Fibroblast of lung (primary cell): ENCODE data around the gene VWF. TPM values are rescaled to one million over a fixed set of nuclear protein-coding genes. Genes with fewer than 3 reads are reported as not detected.

ENCODE experiments used
- DNase-seq, 2 donors: peaks; one replicate each; pipeline versions ENCODE4 v3.0.0 to v3.0.0-alpha.2; 2010; ENCODE audit warnings: low read depth in 2 of 2
- H2AFZ ChIP-seq: 2 replicates; pipeline ENCODE4 v1.5.1; 2012; ENCODE audit warnings: low read length, control low read depth, inconsistent platforms
- H3K27ac ChIP-seq: 2 replicates; pipeline ENCODE4 v1.5.1; 2011; ENCODE audit warnings: low read length, control low read depth; ENCODE audit not compliant: insufficient read depth
- H3K27me3 ChIP-seq: 2 replicates; pipeline ENCODE4 v1.5.1; 2011; ENCODE audit warnings: mild to moderate bottlenecking, low read length; ENCODE audit not compliant: control insufficient read depth, insufficient read depth
- H3K36me3 ChIP-seq: 2 replicates; pipeline ENCODE4 v1.5.1; 2011; ENCODE audit warnings: low read length; ENCODE audit not compliant: control insufficient read depth, insufficient read depth
- H3K4me1 ChIP-seq: 2 replicates; pipeline ENCODE4 v1.5.1; 2011; ENCODE audit warnings: low read length; ENCODE audit not compliant: control insufficient read depth, insufficient read depth; ENCODE audit errors: extremely low read depth
- H3K4me2 ChIP-seq: 2 replicates; pipeline ENCODE4 v1.5.1; 2011; ENCODE audit warnings: low read length, control low read depth; ENCODE audit not compliant: insufficient read depth; ENCODE audit errors: extremely low read depth
- H3K4me3 ChIP-seq, 4 experiments: fragments of 200-600 bp in 1 of 4; sonication (generic) in 1 of 4; replicated peaks in 1 of 4; 2 replicates each; pipeline ENCODE4 v1.5.1; 2011 to 2016; ENCODE audit warnings: low read length in 4 of 4, low read depth in 3 of 4, mild to moderate bottlenecking in 3 of 4, control low read depth in 2 of 4, inconsistent platforms in 1 of 4, mixed read lengths in 1 of 4; ENCODE audit not compliant: insufficient read depth in 1 of 4; ENCODE audit errors: control extremely low read depth in 1 of 4
- H3K79me2 ChIP-seq: 2 replicates; pipeline ENCODE4 v1.5.1; 2012; ENCODE audit warnings: mild to moderate bottlenecking, low read length, inconsistent platforms; ENCODE audit not compliant: control insufficient read depth, insufficient read depth
- H3K9ac ChIP-seq: 2 replicates; pipeline ENCODE4 v1.5.1; 2011; ENCODE audit warnings: mild to moderate bottlenecking, low read length, control low read depth; ENCODE audit not compliant: insufficient read depth
- H3K9me3 ChIP-seq: 2 replicates; pipeline ENCODE4 v1.5.1; 2012; ENCODE audit warnings: low read depth, low read length; ENCODE audit not compliant: control insufficient read depth, insufficient read depth
- H4K20me1 ChIP-seq: 2 replicates; pipeline ENCODE4 v1.5.1; 2011; ENCODE audit warnings: low read length; ENCODE audit not compliant: control insufficient read depth, insufficient read depth; ENCODE audit errors: extremely low read depth
- EZH2 ChIP-seq: IDR thresholded peaks from 2 replicates; pipeline ENCODE4 v1.5.1; 2012; ENCODE audit warnings: low read length, control low read depth, mild to moderate bottlenecking; ENCODE audit errors: missing control alignments
- polyA plus RNA-seq, 2 donors: library from polyadenylated mRNA; depleted of rRNA in 1 of 2; stranded (reverse) in 1 of 2; unstranded in 1 of 2; fragments of >200 nt; gene quantifications; 2 replicates each; pipeline ENCODE4 v1.2.1, GENCODE V29; 2011 to 2012; ENCODE audit warnings: missing spikeins in 1 of 2
- total RNA-seq: library from RNA; depleted of rRNA; stranded (reverse); fragments of >200 nt; gene quantifications from 2 replicates; pipeline ENCODE4 v1.2.1, GENCODE V29; 2014
- TF ChIP-seq, protein P1 (sequence below), 2 donors: IDR thresholded peaks in 1 of 2; conservative IDR thresholded peaks in 1 of 2; 1 replicate in 1 of 2; 2 replicates in 1 of 2; pipeline ENCODE4 v1.5.1; 2011 to 2012; ENCODE audit warnings: low read length in 2 of 2, control low read depth in 1 of 2, inconsistent platforms in 1 of 2, low read depth in 1 of 2, mild to moderate bottlenecking in 1 of 2

The VWF gene
- total and polyA plus RNA-seq, 2 donors (not counting 1 experiment from before 2014, with no cell fraction given): 0.15 to 1.7 TPM

DNA sequence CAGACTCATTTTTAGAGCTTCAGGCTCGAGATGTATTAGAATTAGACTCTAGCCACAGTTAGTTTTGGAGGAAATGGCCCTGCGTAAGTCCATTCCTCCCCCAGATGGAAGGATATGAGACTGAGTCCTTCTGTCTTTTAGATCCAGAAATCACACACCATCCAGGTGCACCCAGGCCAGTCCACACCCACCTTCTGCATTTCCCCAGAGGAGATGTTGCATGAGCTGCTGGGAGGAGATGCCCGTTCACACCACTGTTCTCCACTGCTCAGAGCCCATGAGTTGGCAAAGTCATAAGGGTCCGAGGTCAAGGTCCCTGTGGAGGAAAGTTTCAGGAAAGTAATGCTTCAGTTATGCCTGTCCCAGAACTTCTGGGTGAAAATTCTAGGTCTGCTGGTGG is 29.2 kb downstream of the VWF start:
- Histone ChIP-seq H3K27me3 (no peaks in the 10 kb centered on the region), H3K4me3 (no peak overlapping the region), H3K9ac (no peak overlapping the region), H3K79me2 (no peaks in the 10 kb centered on the region), H3K36me3 (no peaks in the 10 kb centered on the region), H3K9me3 (no peaks in the 10 kb centered on the region), H3K27ac (no peak overlapping the region), H3K4me2 (no peak overlapping the region), H4K20me1 (no peaks in the 10 kb centered on the region), H2AFZ (no peak overlapping the region), H3K4me1 (peaks cover 27% of the 10 kb centered on the region)
- no peak for DNase-seq
- TF ChIP-seq, protein P1, sequence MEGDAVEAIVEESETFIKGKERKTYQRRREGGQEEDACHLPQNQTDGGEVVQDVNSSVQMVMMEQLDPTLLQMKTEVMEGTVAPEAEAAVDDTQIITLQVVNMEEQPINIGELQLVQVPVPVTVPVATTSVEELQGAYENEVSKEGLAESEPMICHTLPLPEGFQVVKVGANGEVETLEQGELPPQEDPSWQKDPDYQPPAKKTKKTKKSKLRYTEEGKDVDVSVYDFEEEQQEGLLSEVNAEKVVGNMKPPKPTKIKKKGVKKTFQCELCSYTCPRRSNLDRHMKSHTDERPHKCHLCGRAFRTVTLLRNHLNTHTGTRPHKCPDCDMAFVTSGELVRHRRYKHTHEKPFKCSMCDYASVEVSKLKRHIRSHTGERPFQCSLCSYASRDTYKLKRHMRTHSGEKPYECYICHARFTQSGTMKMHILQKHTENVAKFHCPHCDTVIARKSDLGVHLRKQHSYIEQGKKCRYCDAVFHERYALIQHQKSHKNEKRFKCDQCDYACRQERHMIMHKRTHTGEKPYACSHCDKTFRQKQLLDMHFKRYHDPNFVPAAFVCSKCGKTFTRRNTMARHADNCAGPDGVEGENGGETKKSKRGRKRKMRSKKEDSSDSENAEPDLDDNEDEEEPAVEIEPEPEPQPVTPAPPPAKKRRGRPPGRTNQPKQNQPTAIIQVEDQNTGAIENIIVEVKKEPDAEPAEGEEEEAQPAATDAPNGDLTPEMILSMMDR (conservative IDR thresholded peaks at IDR 0.05 in 1 of 2, IDR thresholded peaks at IDR 0.05 in 1 of 2; ENCODE audit: low read depth in 1 of 2, low read length in 2 of 2): no peak
- no peak for TF ChIP-seq EZH2

DNA sequence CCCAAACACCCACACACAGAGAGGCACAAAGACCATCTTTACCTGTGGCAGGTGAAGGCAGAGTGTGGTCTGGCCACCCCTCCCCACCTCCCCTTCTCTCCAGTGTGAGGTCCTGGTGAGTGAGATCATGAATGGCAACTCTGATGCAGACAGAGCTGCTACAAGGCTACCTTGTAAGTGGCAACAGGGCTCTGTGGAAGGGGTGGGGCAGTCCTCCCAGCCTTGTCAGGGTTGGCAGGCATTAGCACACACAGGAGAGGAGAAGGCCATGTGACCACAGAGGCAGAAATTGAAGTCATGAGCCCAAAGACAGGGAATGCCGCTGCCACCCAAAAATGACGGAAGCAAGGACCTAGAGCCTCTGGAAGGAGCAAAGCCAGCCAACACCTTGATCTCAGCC is 30.7 kb downstream of the VWF start:
- Histone ChIP-seq H3K9me3 (no peaks in the 10 kb centered on the region), H3K9ac (no peak overlapping the region), H2AFZ (no peak overlapping the region), H4K20me1 (no peaks in the 10 kb centered on the region), H3K4me1 (peaks cover 27% of the 10 kb centered on the region), H3K36me3 (no peaks in the 10 kb centered on the region), H3K4me2 (peak overlapping the region; percentile 76), H3K27ac (peak overlapping the region; percentile 77), H3K4me3 (no peak overlapping the region), H3K27me3 (no peaks in the 10 kb centered on the region), H3K79me2 (no peaks in the 10 kb centered on the region)
- DNase-seq: no peak
- TF ChIP-seq, protein P1 (conservative IDR thresholded peaks at IDR 0.05 in 1 of 2, IDR thresholded peaks at IDR 0.05 in 1 of 2; ENCODE audit: low read depth in 1 of 2, low read length in 2 of 2): no peak
- TF ChIP-seq EZH2: no peak

DNA sequence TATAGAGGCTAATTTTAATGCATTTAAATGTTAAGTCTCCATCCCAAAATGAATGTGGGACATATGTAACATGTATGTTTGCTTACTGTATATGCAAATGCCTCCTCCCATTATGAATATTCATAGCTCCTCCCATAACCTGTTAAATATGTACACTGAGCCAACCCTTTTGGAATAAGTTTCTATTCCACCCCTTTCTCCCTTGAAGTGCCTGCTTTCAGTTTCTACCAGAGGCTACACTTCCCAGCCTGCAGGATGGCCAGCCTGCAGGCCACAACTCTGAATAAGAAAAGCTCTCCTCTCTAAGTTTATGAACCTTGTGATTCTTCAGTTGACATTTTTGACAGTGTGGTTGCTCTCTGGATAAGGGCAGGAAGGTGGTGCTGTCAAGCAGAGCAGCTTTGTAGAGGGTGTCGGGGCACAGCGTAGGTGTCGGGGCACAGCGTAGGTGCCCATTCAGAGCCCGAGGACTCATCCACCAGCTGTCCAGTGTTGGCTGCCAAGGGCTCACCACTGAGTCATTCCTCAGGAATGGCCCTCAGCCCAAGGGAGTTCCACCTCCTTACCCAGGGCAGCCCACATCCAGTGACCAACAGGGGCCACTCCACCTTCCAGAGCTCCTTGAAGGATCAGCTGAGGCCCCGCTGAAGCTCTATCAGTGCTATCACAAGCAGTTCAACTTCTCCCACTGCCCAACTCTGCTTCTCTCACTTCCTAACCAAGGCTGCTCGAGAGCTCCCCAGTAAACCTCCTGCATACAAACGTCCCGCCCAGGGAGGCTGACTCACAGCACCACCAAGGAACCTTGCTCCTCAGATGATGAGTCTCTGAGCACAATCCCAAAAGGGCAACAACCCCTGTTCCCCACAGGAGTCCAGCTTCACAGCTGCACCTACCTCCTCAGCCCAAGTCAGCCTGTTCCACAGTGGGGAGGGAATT is 31.4 kb downstream of the VWF start:
- TF ChIP-seq EZH2: no peak
- TF ChIP-seq, protein P1 (conservative IDR thresholded peaks at IDR 0.05 in 1 of 2, IDR thresholded peaks at IDR 0.05 in 1 of 2; ENCODE audit: low read depth in 1 of 2, low read length in 2 of 2): peak in 1 of 2 donors; percentile 5

More for the DNA sequence above, 31.4 kb downstream of the VWF start:
- peak overlapping the region in 1 of 4 experiments; percentile 4 for H3K4me3 ChIP-seq
- no peaks in the 10 kb centered on the region for H3K36me3 ChIP-seq
- H4K20me1 ChIP-seq: no peaks in the 10 kb centered on the region
- no peaks in the 10 kb centered on the region for H3K79me2 ChIP-seq
- no peak overlapping the region for H3K9ac ChIP-seq
- H3K27ac ChIP-seq: peak overlapping the region; percentile 77
- H3K4me2 ChIP-seq: peak overlapping the region; percentile 76
- H3K4me1 ChIP-seq: peaks cover 27% of the 10 kb centered on the region
- H3K27me3 ChIP-seq: no peaks in the 10 kb centered on the region
- peak overlapping the region; percentile 25 for H2AFZ ChIP-seq
- no peaks in the 10 kb centered on the region for H3K9me3 ChIP-seq
- DNase-seq: peak; percentile 90 to 93
